ENCODE data around the gene COX6A1.
"Not testable (repeated sequence)": the region's sequence is repeated elsewhere in the genome, so short reads cannot be mapped to it uniquely, and the experiment has no call there.

COX6A1 gene

GRCh38 chr12:120428597-120429229 lies 9.2 kb upstream of the COX6A1 start:
- DNase-seq: no peak

GRCh38 chr12:120429368-120429767 lies 8.5 kb upstream of the COX6A1 start:
- DNase-seq: no peak

- no peak for DNase-seq
Observed at GRCh38 chr12:120432772-120433525, 5.0 kb upstream of the COX6A1 start.

GRCh38 chr12:120438495-120439198 lies 734 bp downstream of the COX6A1 start:
- DNase-seq: no peak

GRCh38 chr12:120439646-120440247 lies 1.8 kb downstream of the COX6A1 start:
- DNase-seq: peak; percentile 69 to 72

GRCh38 chr12:120444676-120445075 lies 6.8 kb downstream of the COX6A1 start:
- no peak for DNase-seq

- DNase-seq: peak; percentile 57 to 82
Observed at GRCh38 chr12:120445911-120446843, 8.3 kb downstream of the COX6A1 start, which contains the start of the genes GATC and TRIAP1. Gene GATC (plus strand): TSS chr12:120446444. CDS start chr12:120446481, 37 bp downstream. Gene TRIAP1 (minus strand): TSS chr12:120446384. CDS start chr12:120446372, 12 bp downstream.

DNA sequence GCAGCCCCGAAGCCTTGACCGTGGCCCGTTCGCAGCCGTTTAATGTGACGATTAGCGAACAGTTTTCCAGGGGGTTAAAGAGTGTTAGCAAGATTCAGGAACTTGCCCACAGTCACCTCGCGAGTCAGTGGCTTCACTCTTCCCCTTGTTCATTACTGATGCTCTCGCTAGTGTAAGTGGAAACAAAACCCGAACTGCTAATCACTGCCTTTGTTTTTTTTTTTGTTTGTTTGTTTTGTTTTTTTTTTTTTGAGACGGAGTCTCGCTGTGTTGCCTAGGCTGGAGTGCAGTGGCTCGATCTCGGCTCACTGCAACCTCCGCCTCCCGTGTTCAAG lies 8.9 kb downstream of the COX6A1 start:
- DNase-seq: not testable (repeated sequence)

DNA sequence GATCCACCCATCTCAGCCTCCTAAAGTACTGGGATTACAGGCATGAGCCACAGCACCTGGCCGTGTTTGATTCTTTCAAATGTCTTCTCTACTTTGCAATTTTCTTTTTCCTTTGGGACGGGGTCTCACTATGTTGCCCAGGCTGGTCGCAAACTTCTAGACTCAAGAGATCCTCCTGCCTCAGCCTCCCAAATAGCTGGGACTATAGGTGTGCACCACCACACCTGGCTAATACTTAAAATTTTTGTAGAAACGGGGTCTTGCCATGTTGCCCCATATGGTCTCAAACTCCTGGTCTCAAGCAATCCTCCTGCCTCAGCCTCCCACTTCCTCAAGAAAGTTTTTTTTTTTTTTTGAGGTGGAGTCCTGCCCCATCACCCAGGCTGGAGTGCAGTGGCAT lies 10.1 kb downstream of the COX6A1 start:
- no peak for DNase-seq

DNA sequence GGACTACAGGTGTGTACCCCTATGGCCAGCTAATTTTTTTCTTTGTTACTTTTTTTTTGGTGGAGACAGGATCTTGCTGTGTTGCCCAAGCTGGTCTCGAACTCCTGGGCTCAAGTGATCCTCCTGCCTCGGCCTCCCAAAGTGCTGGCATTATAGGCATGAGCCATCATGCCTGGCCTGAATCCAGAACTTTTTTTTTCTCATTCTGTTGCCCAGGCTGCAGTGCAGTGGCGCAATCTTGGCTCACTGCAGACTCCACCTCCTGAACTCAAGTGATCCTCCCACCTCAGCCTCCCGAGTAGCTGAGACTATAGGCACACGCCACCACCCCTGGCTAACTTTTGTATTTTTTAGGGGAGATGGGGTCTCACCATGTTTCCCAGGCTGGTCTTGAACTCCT lies 14.6 kb downstream of the COX6A1 start:
- not testable (repeated sequence) for DNase-seq

- no peak for DNase-seq
Observed at GRCh38 chr12:120453060-120453750, 15.3 kb downstream of the COX6A1 start.

DNA sequence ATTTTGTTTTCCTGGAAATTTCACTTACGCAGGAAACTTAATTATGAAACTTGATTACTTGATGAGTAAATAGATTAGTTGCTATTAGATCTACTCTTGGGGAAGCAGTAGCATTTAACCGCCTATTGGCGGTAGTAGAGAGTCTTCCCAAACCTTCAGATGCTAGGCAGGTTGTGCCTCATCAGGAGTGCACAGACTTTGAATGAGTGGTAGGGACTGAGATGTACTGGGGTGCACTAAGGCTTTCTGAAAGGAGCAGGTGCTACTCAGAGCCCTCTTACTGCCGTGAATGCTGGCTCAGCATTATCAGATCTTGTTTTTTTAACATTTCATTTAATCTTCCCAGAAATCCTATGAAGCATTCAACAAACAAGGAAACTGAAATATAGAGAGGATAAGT lies 16.1 kb downstream of the COX6A1 start:
- DNase-seq: peak in 1 of 2 experiments; percentile 18

- DNase-seq: no peak
Observed at GRCh38 chr12:120455302-120455701, 17.4 kb downstream of the COX6A1 start.

DNA sequence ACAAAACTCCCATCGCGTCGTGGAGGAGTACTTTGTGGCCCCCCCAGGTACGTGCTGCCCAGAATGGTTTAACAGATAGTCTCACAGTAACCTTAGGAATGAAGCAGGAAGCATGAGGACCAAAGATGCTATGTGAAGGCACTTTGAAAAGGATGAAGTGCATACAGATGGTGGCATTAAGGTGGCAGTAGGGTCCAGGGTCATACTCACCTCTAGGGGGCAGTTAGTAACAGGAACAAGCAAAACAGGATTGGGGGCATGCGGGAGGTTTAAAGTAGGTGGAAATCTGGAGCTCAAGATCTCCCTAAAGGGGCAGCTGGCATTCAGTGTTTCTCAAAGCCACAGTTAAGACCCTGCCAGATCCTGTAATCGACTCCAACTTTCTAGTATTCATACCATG lies 19.2 kb downstream of the COX6A1 start:
- no peak for DNase-seq

GRCh38 chr12:120460157-120460556 lies 22.2 kb downstream of the COX6A1 start:
- no peak for DNase-seq

DNA sequence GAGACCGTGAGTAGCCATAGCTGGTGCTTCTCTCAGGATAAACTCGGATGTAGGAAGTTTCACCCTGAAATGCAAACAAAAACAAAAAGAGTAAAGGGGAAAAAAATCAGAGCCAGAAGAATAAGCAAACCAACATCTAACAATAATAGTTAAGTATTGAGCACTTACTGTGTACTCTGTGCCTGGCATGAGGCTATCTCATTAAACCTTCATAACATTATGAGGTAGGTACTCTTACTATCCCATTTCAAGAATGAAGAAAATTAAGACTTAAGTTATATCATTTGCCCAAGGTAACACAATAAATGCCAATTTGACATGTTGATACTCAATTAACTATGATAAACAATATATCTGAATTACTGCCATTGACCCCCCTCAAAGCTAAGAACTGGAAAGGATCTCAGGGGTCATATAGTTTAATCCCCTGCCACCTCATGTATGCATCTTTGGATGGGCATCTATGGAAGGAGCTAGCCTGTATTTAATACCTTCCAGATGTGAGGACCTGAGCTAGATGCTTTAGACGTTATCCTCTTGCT lies 24.3 kb downstream of the COX6A1 start:
- no peak for DNase-seq

GRCh38 chr12:120463712-120464111 lies 25.8 kb downstream of the COX6A1 start:
- no peak for DNase-seq

DNA sequence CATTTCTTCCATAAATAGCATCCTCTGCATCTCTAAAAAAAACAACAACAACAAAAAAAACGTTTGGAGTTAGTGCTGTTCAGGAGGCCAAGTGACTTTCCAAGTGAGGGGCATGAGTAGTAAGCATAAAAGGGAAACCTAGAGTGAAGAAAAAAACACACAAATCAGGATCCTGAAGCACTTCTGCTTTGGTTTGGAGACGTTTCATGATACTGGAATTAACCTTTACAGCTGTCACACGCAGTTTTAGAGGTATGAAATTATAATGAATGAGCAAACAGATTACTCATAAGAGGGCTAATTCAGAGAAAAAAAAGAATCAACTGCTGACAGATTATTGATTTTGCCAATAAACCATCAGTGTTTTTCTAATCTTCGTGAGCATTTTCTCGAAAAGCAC lies 27.8 kb downstream of the COX6A1 start:
- no peak for DNase-seq

- peak; percentile 26 to 36 for DNase-seq
Observed at GRCh38 chr12:120466560-120467315, 28.8 kb downstream of the COX6A1 start.

- no peak for DNase-seq
Observed at GRCh38 chr12:120467439-120467838, 29.5 kb downstream of the COX6A1 start.
